Liver (tissue), 9 donors: ENCODE measurements around the gene RPL35A. TPM values are rescaled to one million over a fixed set of nuclear protein-coding genes. Genes with fewer than 3 reads are reported as not detected.
A peak's percentile ranks its signal among the peaks of the same experiment; 100 is the strongest.

Experiments used
- DNase-seq: peaks from one replicate; pipeline ENCODE4 v3.0.0-alpha.2; 2017; ENCODE audit warnings: low spot score
- H3K27ac ChIP-seq, 2 donors: one replicate each; pipeline ENCODE4 v1.7.0; 2013; ENCODE audit warnings: inconsistent platforms in 2 of 2, low read length in 2 of 2, control low read depth in 1 of 2, low read depth in 1 of 2, mild to moderate bottlenecking in 1 of 2
- H3K27me3 ChIP-seq, 4 donors: one replicate each; pipeline versions ENCODE4 v1.6.1 to v1.7.0; 2013; ENCODE audit warnings: low read length in 3 of 4, inconsistent platforms in 1 of 4, mild to moderate bottlenecking in 1 of 4, moderate library complexity in 1 of 4; ENCODE audit not compliant: control insufficient read depth in 4 of 4, insufficient read depth in 4 of 4
- H3K36me3 ChIP-seq, 4 donors: one replicate each; pipeline versions ENCODE4 v1.6.1 to v1.7.0; 2013; ENCODE audit warnings: low read length in 3 of 4, mild to moderate bottlenecking in 3 of 4, low read depth in 1 of 4, moderate library complexity in 1 of 4; ENCODE audit not compliant: control insufficient read depth in 4 of 4, insufficient read depth in 3 of 4
- H3K4me1 ChIP-seq, 4 donors: one replicate each; pipeline versions ENCODE4 v1.6.1 to v1.7.0; 2013; ENCODE audit warnings: low read length in 3 of 4, mild to moderate bottlenecking in 3 of 4, moderate library complexity in 1 of 4; ENCODE audit not compliant: control insufficient read depth in 4 of 4, insufficient read depth in 4 of 4
- H3K4me3 ChIP-seq, 3 donors: one replicate each; pipeline versions ENCODE4 v1.6.1 to v1.7.0; 2013; ENCODE audit warnings: low read length in 3 of 3, control low read depth in 1 of 3, low read depth in 1 of 3, mild to moderate bottlenecking in 1 of 3
- H3K9ac ChIP-seq, 2 donors: one replicate each; pipeline ENCODE4 v1.7.0; 2013; ENCODE audit warnings: low read length in 2 of 2, mild to moderate bottlenecking in 2 of 2, moderate library complexity in 2 of 2, control low read depth in 1 of 2, low read depth in 1 of 2
- H3K9me3 ChIP-seq, 4 donors: one replicate each; pipeline versions ENCODE4 v1.6.1 to v1.7.0; 2013; ENCODE audit warnings: low read length in 3 of 4; ENCODE audit not compliant: control insufficient read depth in 4 of 4
- EGR1 ChIP-seq, 2 donors: IDR thresholded peaks; 2 replicates each; pipeline ENCODE4 v1.6.1; 2016 to 2018; ENCODE audit warnings: antibody characterized with exemption in 2 of 2, low read depth in 2 of 2
- FOXA1 ChIP-seq: IDR thresholded peaks from 2 replicates; pipeline ENCODE4 v1.6.1; 2016; ENCODE audit warnings: antibody characterized with exemption
- FOXA2 ChIP-seq: IDR thresholded peaks from 2 replicates; pipeline ENCODE4 v1.6.1; 2016; ENCODE audit warnings: antibody characterized with exemption
- GABPA ChIP-seq, 2 donors: IDR thresholded peaks in 1 of 2; conservative IDR thresholded peaks in 1 of 2; 2 replicates each; pipeline ENCODE4 v1.6.1; 2016; ENCODE audit warnings: antibody characterized with exemption in 2 of 2, mild to moderate bottlenecking in 1 of 2, moderate library complexity in 1 of 2
- HNF4A ChIP-seq, 2 donors: conservative IDR thresholded peaks; 2 replicates each; pipeline ENCODE4 v1.6.1; 2016; ENCODE audit warnings: antibody characterized with exemption in 2 of 2, mild to moderate bottlenecking in 2 of 2
- HNF4G ChIP-seq: IDR thresholded peaks from 2 replicates; pipeline ENCODE4 v1.6.1; 2016; ENCODE audit warnings: antibody characterized with exemption
- JUND ChIP-seq, 2 donors: IDR thresholded peaks; 2 replicates each; pipeline ENCODE4 v1.6.1; 2016; ENCODE audit warnings: antibody characterized with exemption in 2 of 2
- NR2F2 ChIP-seq: IDR thresholded peaks from 2 replicates; pipeline ENCODE4 v1.6.1; 2016; ENCODE audit warnings: antibody characterized with exemption
- RAD21 ChIP-seq, 2 donors: IDR thresholded peaks; 2 replicates each; pipeline ENCODE4 v1.6.1; 2016; ENCODE audit warnings: antibody characterized with exemption in 2 of 2, mild to moderate bottlenecking in 2 of 2
- RXRA ChIP-seq, 2 donors: IDR thresholded peaks; 2 replicates each; pipeline ENCODE4 v1.6.1; 2017 to 2018; ENCODE audit warnings: antibody characterized with exemption in 2 of 2, mild to moderate bottlenecking in 1 of 2
- SP1 ChIP-seq: IDR thresholded peaks from 2 replicates; pipeline ENCODE4 v1.6.1; 2018; ENCODE audit warnings: antibody characterized with exemption, mild to moderate bottlenecking
- TAF1 ChIP-seq: conservative IDR thresholded peaks from 2 replicates; pipeline ENCODE4 v1.6.1; 2016; ENCODE audit warnings: antibody characterized with exemption, mild to moderate bottlenecking
- YY1 ChIP-seq: IDR thresholded peaks from 2 replicates; pipeline ENCODE4 v1.6.1; 2016; ENCODE audit warnings: antibody characterized with exemption, mild to moderate bottlenecking
- WGBS: extraction: QIAGEN DNeasy Blood & Tissue Kit; methylation state at CpG from one replicate; pipeline ENCODE4 v1.1.7; 2013; 5-methylcytosine and 5-hydroxymethylcytosine counted together
- polyA plus RNA-seq, 2 donors: library from polyadenylated mRNA; stranded (reverse) in 1 of 2; unstranded in 1 of 2; fragments of 200-250 nt in 1 of 2; fragments of >200 nt in 1 of 2; fragmentation: Nextera tagmentation in 1 of 2; extraction: Ambion mirVana in 1 of 2; gene quantifications; one replicate each; pipeline versions ENCODE4 v1.2.1 to v1.2.3, GENCODE V29; 2013 to 2015
- total RNA-seq, 2 donors: library from RNA; depleted of rRNA; stranded (reverse); fragments of >200 nt; gene quantifications; one replicate each; pipeline ENCODE4 v1.2.3, GENCODE V29; 2014
- TF ChIP-seq, protein P1 (sequence below): IDR thresholded peaks from 2 replicates; pipeline ENCODE4 v1.6.1; 2016; ENCODE audit warnings: antibody characterized with exemption
- TF ChIP-seq, protein P2 (sequence below): fragments of 150-350 bp; IDR thresholded peaks from 2 replicates; pipeline ENCODE4 v1.5.1; 2017; ENCODE audit warnings: improper control_type of control experiment, low read depth, low read length; ENCODE audit not compliant: missing input control
- TF ChIP-seq, protein P3 (sequence below): IDR thresholded peaks from 2 replicates; pipeline ENCODE4 v1.6.1; 2016; ENCODE audit warnings: antibody characterized with exemption
- TF ChIP-seq, protein P4 (sequence below): IDR thresholded peaks from 2 replicates; pipeline ENCODE4 v1.6.1; 2016; ENCODE audit warnings: antibody characterized with exemption
- TF ChIP-seq, protein P5 (sequence below): IDR thresholded peaks from 2 replicates; pipeline ENCODE4 v1.6.1; 2016; ENCODE audit warnings: antibody characterized with exemption, mild to moderate bottlenecking
- donor health status: healthy.
- donor health status: healthy.
- donor health status: healthy.
- donor health status: healthy.
- donor health status: healthy.

RPL35A gene
- total and polyA plus RNA-seq, 4 donors = 121 to 361 (median 270) TPM

DNA sequence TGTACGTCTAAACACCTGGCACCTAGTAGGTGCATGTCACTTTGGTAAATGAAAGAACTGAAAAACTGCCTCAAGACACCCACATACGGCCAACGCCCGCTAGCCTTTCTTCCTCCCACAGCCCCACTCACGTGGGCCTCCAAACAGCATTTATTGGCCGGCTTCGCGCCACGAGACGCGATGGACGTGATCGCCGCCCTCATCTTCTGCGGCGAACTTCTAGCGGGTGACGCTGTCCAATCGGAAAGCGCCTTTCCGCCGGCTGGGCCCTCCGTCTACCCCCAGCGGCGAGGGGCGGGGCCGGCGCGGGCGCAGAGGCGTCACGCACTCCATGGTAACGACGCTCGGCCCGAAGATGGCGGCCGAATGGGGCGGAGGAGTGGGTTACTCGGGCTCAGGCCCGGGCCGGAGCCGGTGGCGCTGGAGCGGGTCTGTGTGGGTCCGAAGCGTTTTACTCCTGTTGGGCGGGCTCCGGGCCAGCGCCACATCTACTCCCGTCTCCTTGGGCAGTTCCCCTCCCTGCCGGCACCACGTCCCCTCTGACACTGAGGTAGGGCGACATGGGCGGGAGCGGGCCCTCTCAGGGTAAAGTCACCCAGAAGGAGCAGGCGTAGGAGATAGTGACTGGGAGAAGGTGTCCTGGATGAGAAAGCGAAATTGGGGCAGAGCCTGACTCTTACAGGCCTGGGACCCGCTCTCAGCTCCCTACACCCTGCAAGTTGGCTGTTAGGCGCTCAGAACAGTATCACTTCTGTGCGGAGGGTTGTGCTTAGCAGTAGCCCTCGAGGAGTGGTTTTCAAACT is 10.1 kb downstream of the RPL35A start, which contains the start of gene LMLN:
TSS of gene LMLN (plus strand) at position 327 of the 803 bp plus-strand sequence. CDS start at position 356, 29 bp downstream.
- peak; percentile 91 for DNase-seq
- under 1% methylated on average over 62 of the region's 62 CpGs for WGBS
- peak within 1 kb of the TSS; percentile 89 to 94 (median 94) for H3K4me3 ChIP-seq
- H3K9ac ChIP-seq = peak within 1 kb of the TSS; percentile 52 to 57
- H3K4me1 ChIP-seq = peaks cover 0 to 27% (median 14%) of the 10 kb centered on the region in 4 donors
- H3K27ac ChIP-seq = peak within 1 kb of the TSS; percentile 70 to 79
- no peaks in the 10 kb centered on the region for H3K27me3 ChIP-seq
- TF ChIP-seq GABPA (IDR thresholded peaks at IDR 0.05 in 1 of 2, conservative IDR thresholded peaks at IDR 0.05 in 1 of 2) = peak in 1 of 2 donors; percentile 42
- TF ChIP-seq, protein P1, sequence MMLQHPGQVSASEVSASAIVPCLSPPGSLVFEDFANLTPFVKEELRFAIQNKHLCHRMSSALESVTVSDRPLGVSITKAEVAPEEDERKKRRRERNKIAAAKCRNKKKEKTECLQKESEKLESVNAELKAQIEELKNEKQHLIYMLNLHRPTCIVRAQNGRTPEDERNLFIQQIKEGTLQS = no peak
- TF ChIP-seq, protein P2, sequence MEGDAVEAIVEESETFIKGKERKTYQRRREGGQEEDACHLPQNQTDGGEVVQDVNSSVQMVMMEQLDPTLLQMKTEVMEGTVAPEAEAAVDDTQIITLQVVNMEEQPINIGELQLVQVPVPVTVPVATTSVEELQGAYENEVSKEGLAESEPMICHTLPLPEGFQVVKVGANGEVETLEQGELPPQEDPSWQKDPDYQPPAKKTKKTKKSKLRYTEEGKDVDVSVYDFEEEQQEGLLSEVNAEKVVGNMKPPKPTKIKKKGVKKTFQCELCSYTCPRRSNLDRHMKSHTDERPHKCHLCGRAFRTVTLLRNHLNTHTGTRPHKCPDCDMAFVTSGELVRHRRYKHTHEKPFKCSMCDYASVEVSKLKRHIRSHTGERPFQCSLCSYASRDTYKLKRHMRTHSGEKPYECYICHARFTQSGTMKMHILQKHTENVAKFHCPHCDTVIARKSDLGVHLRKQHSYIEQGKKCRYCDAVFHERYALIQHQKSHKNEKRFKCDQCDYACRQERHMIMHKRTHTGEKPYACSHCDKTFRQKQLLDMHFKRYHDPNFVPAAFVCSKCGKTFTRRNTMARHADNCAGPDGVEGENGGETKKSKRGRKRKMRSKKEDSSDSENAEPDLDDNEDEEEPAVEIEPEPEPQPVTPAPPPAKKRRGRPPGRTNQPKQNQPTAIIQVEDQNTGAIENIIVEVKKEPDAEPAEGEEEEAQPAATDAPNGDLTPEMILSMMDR = no peak
- no peak for TF ChIP-seq FOXA1
- TF ChIP-seq, protein P3, sequence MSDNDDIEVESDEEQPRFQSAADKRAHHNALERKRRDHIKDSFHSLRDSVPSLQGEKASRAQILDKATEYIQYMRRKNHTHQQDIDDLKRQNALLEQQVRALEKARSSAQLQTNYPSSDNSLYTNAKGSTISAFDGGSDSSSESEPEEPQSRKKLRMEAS = peak; percentile 66
- TF ChIP-seq, protein P4, sequence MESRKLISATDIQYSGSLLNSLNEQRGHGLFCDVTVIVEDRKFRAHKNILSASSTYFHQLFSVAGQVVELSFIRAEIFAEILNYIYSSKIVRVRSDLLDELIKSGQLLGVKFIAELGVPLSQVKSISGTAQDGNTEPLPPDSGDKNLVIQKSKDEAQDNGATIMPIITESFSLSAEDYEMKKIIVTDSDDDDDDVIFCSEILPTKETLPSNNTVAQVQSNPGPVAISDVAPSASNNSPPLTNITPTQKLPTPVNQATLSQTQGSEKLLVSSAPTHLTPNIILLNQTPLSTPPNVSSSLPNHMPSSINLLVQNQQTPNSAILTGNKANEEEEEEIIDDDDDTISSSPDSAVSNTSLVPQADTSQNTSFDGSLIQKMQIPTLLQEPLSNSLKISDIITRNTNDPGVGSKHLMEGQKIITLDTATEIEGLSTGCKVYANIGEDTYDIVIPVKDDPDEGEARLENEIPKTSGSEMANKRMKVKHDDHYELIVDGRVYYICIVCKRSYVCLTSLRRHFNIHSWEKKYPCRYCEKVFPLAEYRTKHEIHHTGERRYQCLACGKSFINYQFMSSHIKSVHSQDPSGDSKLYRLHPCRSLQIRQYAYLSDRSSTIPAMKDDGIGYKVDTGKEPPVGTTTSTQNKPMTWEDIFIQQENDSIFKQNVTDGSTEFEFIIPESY = no peak
- TF ChIP-seq RAD21 (IDR thresholded peaks at IDR 0.05) = no peak
- peak; percentile 82 for TF ChIP-seq SP1
- TF ChIP-seq RXRA (IDR thresholded peaks at IDR 0.05) = no peak
- no peak for TF ChIP-seq TAF1
- TF ChIP-seq, protein P5, sequence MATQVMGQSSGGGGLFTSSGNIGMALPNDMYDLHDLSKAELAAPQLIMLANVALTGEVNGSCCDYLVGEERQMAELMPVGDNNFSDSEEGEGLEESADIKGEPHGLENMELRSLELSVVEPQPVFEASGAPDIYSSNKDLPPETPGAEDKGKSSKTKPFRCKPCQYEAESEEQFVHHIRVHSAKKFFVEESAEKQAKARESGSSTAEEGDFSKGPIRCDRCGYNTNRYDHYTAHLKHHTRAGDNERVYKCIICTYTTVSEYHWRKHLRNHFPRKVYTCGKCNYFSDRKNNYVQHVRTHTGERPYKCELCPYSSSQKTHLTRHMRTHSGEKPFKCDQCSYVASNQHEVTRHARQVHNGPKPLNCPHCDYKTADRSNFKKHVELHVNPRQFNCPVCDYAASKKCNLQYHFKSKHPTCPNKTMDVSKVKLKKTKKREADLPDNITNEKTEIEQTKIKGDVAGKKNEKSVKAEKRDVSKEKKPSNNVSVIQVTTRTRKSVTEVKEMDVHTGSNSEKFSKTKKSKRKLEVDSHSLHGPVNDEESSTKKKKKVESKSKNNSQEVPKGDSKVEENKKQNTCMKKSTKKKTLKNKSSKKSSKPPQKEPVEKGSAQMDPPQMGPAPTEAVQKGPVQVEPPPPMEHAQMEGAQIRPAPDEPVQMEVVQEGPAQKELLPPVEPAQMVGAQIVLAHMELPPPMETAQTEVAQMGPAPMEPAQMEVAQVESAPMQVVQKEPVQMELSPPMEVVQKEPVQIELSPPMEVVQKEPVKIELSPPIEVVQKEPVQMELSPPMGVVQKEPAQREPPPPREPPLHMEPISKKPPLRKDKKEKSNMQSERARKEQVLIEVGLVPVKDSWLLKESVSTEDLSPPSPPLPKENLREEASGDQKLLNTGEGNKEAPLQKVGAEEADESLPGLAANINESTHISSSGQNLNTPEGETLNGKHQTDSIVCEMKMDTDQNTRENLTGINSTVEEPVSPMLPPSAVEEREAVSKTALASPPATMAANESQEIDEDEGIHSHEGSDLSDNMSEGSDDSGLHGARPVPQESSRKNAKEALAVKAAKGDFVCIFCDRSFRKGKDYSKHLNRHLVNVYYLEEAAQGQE = peak; percentile 28
- no peak for TF ChIP-seq HNF4G
- TF ChIP-seq EGR1 (IDR thresholded peaks at IDR 0.05; ENCODE audit: low read depth in 2 of 2) = no peak
- TF ChIP-seq NR2F2 = no peak
- no peak for TF ChIP-seq FOXA2
- TF ChIP-seq YY1 = peak; percentile 97
- TF ChIP-seq JUND (IDR thresholded peaks at IDR 0.05) = no peak
- TF ChIP-seq HNF4A (conservative IDR thresholded peaks at IDR 0.05) = peak in 1 of 2 donors; percentile 10
- H3K9me3 ChIP-seq = no peaks in the 10 kb centered on the region
- H3K36me3 ChIP-seq = peaks cover 6 to 14% (median 12%) of the 10 kb centered on the region in 4 donors
